HG03558 (cell line): ENCODE data around the gene UCN.
"Not testable (repeated sequence)": the region's sequence is repeated elsewhere in the genome, so short reads cannot be mapped to it uniquely, and the experiment has no call there.

ENCODE experiments used
- ATAC-seq: cut with Tn5 transposase; IDR thresholded peaks from one replicate; pipeline ENCODE4 v1.9.1; 2021; ENCODE audit warnings: moderate number of reproducible peaks; ENCODE audit not compliant: unreplicated experiment; ENCODE audit errors: extremely low read depth

The UCN gene

DNA sequence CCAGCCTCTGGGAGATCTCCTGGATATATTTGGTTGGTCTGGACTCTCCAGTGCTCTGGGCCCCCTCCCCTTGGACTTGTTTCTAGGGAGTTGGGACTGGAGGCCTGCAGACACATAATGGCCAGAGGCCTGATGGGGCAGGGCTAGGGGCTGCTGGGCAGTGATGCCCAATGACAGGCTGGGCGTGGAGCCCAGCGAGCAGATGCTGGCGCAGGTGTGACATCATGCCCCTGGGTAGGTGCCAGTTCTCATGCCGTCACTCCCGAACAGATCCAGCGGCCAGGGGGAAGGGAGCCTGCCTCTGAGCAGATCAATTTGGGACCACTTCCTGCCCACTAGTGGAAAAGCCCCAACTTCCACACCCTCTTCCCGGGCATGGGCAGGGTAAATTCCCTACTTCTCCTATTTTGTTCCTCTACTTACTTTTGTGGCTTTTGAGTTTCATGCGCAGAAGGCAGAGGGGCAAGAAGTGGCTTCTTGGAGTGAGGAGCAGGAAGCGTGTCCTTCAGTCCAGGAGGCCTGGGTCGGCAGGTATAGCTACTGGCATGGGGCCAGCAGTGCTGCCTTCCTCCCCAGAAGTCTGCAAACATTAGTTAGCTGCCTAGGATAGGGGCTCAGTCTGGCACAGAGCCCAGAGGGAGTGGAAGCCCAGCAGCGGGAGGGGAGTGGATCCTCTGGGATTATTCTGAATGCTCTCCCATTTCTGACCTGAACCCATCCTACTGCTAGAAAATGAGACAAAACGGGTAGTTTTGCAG is 8.6 kb upstream of the UCN start:
- ATAC-seq: no peak

GRCh38 chr2:27315122-27315521 is 6.9 kb upstream of the UCN start:
- ATAC-seq: no peak

GRCh38 chr2:27314709-27315108 is 6.5 kb upstream of the UCN start:
- ATAC-seq: no peak

GRCh38 chr2:27313882-27314645 is 5.8 kb upstream of the UCN start:
- no peak for ATAC-seq

- ATAC-seq: no peak
Observed at GRCh38 chr2:27312152-27312551, 3.9 kb upstream of the UCN start.

GRCh38 chr2:27309651-27310050 is 1.4 kb upstream of the UCN start:
- ATAC-seq: no peak

GRCh38 chr2:27307545-27308358 is 493 bp downstream of the UCN start:
- ATAC-seq: no peak

DNA sequence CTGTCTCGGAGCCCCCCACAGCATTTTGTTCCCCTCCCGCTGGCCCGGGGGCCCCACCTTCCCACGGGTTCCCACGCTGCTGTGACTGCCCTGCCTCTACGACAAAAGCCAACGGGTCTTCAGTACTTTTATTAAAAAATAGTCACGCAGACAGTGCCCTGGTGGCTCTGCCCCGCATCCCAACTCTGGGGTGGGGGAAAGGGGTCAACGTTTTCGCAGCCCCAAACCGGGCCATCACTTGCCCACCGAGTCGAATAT is 1.0 kb downstream of the UCN start:
- ATAC-seq: no peak

DNA sequence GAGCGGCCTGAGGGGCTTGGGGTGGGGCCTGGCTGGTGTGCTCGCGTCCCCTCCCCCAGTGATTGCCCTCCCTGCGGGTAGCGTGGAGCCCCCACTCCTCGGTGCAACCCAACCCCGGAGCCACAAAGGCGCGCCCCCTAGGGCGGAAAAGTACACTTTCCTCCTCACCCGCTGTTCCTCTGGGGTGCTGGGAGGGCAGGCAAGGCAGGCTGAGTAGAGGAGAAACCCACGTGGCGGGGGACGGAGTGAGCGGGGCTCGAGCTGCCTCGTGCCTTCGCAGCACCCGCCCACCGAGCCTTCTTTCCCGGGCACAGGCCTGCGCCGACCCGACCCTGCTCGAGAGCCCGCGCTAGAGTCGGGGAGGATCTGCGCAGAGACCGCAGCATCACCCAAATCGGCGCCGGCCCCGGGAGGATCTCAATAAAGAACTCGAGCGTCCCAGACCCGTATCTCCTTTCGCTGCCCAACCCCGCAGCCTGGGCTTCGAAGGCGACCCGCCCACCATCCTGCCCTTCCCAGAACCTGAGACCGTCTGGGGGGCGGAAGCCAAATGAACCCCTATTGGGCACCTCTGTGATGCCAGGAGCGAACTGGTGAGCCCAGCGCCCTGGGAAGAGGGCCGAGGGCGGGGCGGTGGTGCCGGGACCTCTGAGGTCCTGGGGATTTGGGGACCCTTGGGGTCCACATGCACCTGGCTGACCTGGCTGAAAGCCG is 1.5 kb downstream of the UCN start:
- ATAC-seq: no peak

DNA sequence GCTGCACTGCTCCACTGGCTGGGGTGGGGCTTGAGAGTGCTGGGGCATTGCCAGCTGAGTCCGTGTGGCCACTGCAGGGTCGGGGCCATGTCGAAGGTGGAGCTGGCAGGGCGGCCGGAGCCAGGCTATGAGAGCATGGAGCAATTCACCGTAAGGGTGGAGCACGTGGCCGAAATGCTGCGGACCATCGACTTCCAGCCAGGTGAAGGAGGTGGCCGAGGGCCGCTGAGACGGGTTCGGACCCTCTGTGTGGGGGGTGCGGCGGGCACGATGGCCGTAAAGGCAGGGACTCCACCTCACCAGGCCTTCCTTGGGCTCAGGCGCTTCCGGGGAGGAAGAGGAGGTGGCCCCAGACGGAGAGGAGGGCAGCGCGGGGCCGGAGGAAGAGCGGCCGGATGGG is 2.1 kb downstream of the UCN start:
- no peak for ATAC-seq

- ATAC-seq: no peak
Observed at GRCh38 chr2:27305516-27305915, 2.7 kb downstream of the UCN start.

DNA sequence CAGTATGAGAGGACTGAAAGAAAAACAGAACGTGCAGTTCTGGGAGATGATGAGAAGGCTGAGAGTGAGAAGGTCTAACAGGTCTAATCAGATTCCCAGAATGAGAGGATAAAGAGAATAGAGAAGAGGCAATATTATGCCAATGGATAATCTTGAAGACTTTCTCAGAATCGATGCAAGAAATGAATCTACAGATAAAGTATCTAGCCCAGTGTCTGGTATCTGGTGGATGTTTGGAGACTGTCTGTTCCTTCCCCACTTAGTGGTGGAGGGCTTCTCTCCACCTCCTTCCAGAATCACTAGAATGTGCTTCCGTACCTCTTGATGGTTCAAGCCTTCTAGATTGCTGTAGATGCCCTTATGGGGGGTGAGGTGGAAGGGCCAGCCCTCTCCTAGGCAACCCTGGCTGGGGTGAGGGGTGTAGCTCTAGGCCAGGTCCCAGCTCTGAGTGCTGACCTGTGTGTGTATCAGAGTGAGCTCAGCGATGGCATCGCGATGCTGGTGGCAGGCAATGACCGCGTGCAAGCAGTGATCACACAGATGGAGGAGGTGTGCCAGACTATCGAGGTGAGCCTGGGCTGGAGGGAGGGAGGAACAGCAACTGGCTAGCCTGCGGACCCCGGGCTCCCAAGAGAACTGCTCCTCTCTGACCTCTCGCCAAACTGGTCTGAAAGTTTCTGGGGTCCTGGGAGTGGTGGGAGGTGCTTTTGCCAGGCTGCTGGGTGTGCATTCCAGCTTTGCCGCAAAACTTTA is 3.6 kb downstream of the UCN start:
- no peak for ATAC-seq

DNA sequence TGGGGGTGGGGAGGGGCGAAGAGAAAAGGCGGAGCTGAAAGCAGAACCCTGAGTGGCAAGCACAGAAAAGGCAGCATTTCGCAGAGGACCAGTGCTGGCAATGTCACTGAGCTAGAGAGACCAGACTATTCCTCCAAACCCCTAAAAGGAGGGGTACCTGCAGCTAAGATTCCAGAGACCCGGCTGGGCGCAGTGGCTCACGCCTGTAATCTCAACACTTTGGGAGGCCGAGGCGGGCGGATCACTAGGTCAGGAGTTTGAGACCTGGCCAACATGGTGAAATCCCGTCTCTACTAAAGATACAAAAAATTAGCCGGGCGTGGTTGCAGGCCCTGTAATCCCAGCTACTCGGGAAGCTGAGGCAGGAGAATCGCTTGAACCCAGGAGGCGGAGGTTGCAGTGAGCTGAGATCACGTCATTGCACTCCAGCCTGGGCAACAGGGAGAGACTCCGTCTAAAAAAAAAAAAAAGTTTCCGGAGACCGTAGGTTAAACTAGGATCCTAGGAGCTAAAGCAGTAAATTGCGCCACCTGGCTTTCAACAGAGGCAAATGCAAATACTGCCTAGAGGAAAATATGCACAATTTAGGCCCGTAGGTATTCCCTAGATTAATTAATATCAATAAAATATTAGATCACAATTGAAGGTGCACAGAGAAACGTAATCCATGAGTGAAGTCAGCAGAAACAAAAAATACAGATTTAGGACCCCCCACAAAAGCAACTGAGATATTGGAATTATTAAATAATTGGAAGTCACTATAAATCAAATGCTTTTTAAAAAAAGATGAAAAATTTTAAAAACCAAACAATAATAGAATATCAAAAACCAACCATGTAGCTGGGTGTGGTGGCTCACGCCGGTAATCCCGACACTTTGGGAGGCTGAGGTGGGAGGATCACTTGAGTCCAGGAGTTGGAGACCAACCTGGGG is 4.9 kb downstream of the UCN start:
- no peak for ATAC-seq

- ATAC-seq: not testable (repeated sequence)
Observed at GRCh38 chr2:27300606-27301005, 7.6 kb downstream of the UCN start.

DNA sequence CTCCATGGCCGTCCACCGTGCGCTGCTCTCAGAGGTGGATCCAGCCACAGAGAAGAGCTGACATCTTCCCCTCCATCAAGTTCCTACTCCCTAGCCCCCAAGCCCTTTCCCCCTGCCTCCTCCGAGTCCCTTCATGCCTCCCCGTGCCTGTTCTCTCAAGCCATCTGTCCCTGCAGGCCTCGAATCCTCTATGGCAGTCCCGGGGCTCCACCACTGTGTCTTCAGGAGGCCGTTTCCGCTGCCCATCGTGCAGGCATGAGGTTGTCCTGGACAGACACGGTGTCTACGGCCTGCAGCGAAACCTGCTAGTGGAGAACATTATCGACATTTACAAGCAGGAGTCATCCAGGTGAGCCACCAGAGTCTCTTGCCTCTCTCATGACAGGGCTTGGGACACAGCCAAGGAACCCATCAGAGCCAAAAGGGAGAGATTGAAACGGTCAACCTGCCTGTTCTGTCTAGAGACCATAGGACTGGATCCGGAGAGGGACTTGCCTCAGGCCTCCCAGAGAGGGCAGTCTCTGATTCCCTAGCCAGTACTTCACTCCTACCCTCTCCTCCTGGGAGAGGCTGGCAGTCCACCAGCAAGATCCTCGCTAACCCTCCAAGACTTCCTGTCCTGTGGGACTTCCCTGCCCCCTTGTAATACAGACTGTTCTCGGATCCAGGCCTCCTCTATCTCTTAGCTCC is 9.7 kb downstream of the UCN start:
- no peak for ATAC-seq

GRCh38 chr2:27297195-27297594 is 11.1 kb downstream of the UCN start:
- no peak for ATAC-seq

- ATAC-seq: no peak
Observed at GRCh38 chr2:27296481-27296880, 11.8 kb downstream of the UCN start.

- no peak for ATAC-seq
Observed at GRCh38 chr2:27294928-27295327, 13.3 kb downstream of the UCN start.
